GM10248 (cell line): ENCODE measurements around the gene ASB15.
"Not testable (repeated sequence)": the region's sequence is repeated elsewhere in the genome, so short reads cannot be mapped to it uniquely, and the experiment has no call there.

ENCODE experiments used
- CTCF ChIA-PET: fragments of 300-600 bp; sonication (Branson Sonifier 250); formaldehyde crosslinking; extraction: SDS; loops from one replicate; lab custom pipeline; 2021; ENCODE audit warnings: antibody characterized with exemption; lab: Yijun Ruan, JAX
- POLR2A ChIA-PET: fragments of 350-650 bp; sonication (Branson Sonifier 250); formaldehyde crosslinking; extraction: SDS; loops from one replicate; lab custom pipeline; 2020; ENCODE audit warnings: antibody characterized with exemption; lab: Yijun Ruan, JAX
- DNase-seq: peaks from one replicate; pipeline ENCODE4 v3.0.0; 2012; ENCODE audit errors: extremely low spot score
- TF ChIP-seq, protein P1 (sequence below): IDR thresholded peaks from 2 replicates; pipeline ENCODE4 v1.5.1; 2012; ENCODE audit warnings: mild to moderate bottlenecking, low read depth; ENCODE audit errors: extremely low read depth, missing control alignments, control extremely low read depth

The ASB15 gene

DNA sequence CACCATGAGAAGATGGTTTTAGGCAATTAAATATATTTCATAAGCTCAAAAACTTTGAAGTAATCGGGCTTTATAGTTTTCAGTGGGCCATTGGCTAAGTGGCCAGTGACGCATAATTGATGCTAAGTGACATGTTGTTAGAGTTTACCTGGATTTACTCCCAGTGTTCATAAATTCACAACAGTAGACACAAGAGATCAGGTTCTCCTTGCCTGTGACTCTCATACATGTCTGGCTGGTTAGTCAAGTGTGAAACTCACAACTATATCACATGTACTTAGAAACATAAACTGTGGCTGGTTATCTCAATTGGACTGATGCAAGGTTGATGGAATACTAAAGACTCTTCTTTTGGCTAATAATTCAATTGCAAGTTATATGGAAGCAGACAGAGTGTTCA, 26.2 kb downstream of the ASB15 start:
- CTCF ChIA-PET: no interaction called here

GRCh38 chr7:123628829-123629228, 27.2 kb downstream of the ASB15 start:
- ChIA-PET POLR2A (no interaction called here), CTCF (no interaction called here)
- no peak for DNase-seq
- TF ChIP-seq, protein P1, sequence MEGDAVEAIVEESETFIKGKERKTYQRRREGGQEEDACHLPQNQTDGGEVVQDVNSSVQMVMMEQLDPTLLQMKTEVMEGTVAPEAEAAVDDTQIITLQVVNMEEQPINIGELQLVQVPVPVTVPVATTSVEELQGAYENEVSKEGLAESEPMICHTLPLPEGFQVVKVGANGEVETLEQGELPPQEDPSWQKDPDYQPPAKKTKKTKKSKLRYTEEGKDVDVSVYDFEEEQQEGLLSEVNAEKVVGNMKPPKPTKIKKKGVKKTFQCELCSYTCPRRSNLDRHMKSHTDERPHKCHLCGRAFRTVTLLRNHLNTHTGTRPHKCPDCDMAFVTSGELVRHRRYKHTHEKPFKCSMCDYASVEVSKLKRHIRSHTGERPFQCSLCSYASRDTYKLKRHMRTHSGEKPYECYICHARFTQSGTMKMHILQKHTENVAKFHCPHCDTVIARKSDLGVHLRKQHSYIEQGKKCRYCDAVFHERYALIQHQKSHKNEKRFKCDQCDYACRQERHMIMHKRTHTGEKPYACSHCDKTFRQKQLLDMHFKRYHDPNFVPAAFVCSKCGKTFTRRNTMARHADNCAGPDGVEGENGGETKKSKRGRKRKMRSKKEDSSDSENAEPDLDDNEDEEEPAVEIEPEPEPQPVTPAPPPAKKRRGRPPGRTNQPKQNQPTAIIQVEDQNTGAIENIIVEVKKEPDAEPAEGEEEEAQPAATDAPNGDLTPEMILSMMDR: no peak

More for the DNA sequence above, 26.2 kb downstream of the ASB15 start:
- TF ChIP-seq, protein P1: no peak
- no peak for DNase-seq
- POLR2A ChIA-PET: no interaction called here

GRCh38 chr7:123629281-123629680, 27.7 kb downstream of the ASB15 start:
- TF ChIP-seq, protein P1: no peak
- no peak for DNase-seq
- ChIA-PET POLR2A (no interaction called here), CTCF (no interaction called here)

- TF ChIP-seq, protein P1: no peak
- DNase-seq: no peak
- CTCF ChIA-PET: interaction anchor here (2.1 to 2.5 kb wide), 2 partner anchors 13 to 239 kb away, joined by 5 to 10 read pairs; no protein-coding TSS in a partner anchor
- POLR2A ChIA-PET: no interaction called here
These were observed 31.2 kb downstream of the ASB15 start for GRCh38 chr7:123632808-123633207.

DNA sequence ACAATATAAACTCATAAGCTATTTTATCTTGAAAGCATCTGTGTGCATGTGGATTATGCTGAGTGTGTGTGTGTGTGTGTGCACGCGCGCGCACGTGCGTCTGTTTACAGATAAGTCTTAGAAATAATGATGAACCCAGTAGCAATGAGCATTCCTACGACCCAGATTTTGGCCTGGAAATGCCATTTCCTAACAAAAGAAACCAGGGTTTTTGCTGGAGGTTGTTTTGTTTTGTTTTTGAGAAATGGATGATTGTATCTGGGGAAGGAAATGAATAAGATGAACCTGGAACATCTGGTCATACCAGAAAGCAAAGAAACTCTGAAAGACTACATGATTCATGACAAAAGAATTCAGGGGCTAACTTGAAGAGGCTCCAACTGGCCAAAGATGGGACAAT, 31.9 kb downstream of the ASB15 start:
- no peak for DNase-seq
- TF ChIP-seq, protein P1: no peak
- ChIA-PET POLR2A (no interaction called here), CTCF (interaction anchor here (1.2 to 2.5 kb wide), 4 partner anchors 10 to 239 kb away, joined by 3 to 10 read pairs (median 4); no protein-coding TSS in a partner anchor)

DNA sequence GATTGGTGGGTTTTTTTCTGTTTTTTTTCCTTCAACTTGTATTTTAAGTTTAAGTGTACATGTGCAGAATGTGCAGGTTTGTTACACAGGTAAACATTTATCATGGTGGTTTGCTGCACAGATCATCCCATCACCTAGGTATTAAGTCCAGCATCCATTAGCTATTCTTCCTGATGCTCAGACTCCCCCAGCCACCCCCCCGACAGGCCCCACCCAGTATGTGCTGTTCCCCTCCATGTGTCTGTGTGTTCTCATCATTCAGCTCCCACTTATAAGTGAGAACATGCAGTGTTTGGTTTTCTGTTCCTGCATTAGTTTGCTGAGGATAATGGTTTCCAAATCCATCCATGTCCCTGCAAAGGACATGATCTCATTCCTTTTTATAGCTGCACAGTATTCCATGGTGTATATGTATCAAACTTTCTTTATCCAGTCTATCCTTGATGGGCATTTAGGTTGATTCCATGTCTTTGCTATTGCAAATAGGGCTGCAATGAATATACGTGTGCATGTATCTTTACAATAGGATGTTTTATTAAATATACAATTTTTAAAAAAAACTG, 32.5 kb downstream of the ASB15 start:
- DNase-seq, POLR2A ChIA-PET: not testable (repeated sequence)
- CTCF ChIA-PET: interaction anchor here (1.2 to 2.5 kb wide), 4 partner anchors 10 to 238 kb away, joined by 3 to 10 read pairs (median 4); no protein-coding TSS in a partner anchor

GRCh38 chr7:123635551-123636359, 34.1 kb downstream of the ASB15 start:
- DNase-seq: no peak
- CTCF ChIA-PET: interaction anchor here (0.9 to 2.7 kb wide), 7 partner anchors 10 to 236 kb away, joined by 3 to 25 read pairs (median 4); no protein-coding TSS in a partner anchor
- POLR2A ChIA-PET: no interaction called here
- TF ChIP-seq, protein P1: peak; percentile 36
